GM12878 (cell line): Measurements from ENCODE around the gene CHPT1. TPM values are rescaled to one million over a fixed set of nuclear protein-coding genes. Genes with fewer than 3 reads are reported as not detected.
A peak's percentile ranks its signal among the peaks of the same experiment; 100 is the strongest.

Experiments
- ATAC-seq: fragments of 200-7000 bp; cut with Tn5 transposase; 3 replicates; pipeline ENCODE4 v1.9.1; 2020; ENCODE audit warnings: mild to moderate bottlenecking, moderate library complexity
- BruUV-seq: library from RNA; stranded (reverse); fragments of 400-500 nt; replicated peaks from 2 replicates; lab custom pipeline; 2021; lab: Mats Ljungman, UMichigan
- CTCF ChIA-PET: fragments of 300-600 bp; sonication (Branson Sonifier 250); formaldehyde crosslinking; extraction: SDS; loops from one replicate; lab custom pipeline; 2021; ENCODE audit warnings: inconsistent platforms; lab: Yijun Ruan, JAX
- POLR2A ChIA-PET: fragments of 350-600 bp; formaldehyde crosslinking; extraction: SDS; loops from one replicate; lab custom pipeline; 2021; ENCODE audit warnings: inconsistent platforms; lab: Charles Lee
- RAD21 ChIA-PET: fragments of 300-600 bp; sonication (Branson Sonifier 250); formaldehyde crosslinking; loops from one replicate; lab custom pipeline; 2023; ENCODE audit warnings: antibody characterized with exemption; ENCODE audit not compliant: unreplicated experiment; lab: Charles Lee
- SMC1A ChIA-PET: fragments of 300-600 bp; sonication (Branson Sonifier 250); formaldehyde crosslinking; loops from one replicate; lab custom pipeline; 2023; ENCODE audit not compliant: unreplicated experiment, uncharacterized antibody; lab: Charles Lee
- DNase-seq: peaks from one replicate; pipeline ENCODE4 v3.0.0-alpha.2; 2011; ENCODE audit warnings: low read depth, low spot score
- FAIRE-seq: peaks from 3 replicates; lab custom pipeline; 2011; peaks lifted over from hg19 to GRCh38; lab: Jason Lieb, UNC
- H2AFZ ChIP-seq: 2 replicates; pipeline ENCODE4 v1.6.0; 2011; ENCODE audit warnings: low read depth, low read length, control low read depth; ENCODE audit not compliant: control insufficient read depth
- H3K27ac ChIP-seq: 2 replicates; pipeline ENCODE4 v1.5.1; 2011; ENCODE audit warnings: control low read depth; ENCODE audit not compliant: control insufficient read depth, insufficient read depth
- H3K27me3 ChIP-seq, 2 experiments: replicated peaks in 1 of 2; 2 replicates each; pipeline versions ENCODE4 v1.6.0 to v1.6.1; 2011; ENCODE audit warnings: low read length in 1 of 2; ENCODE audit not compliant: control insufficient read depth in 2 of 2, insufficient read depth in 2 of 2
- H3K36me3 ChIP-seq, 2 experiments: 2 replicates each; pipeline ENCODE4 v1.5.1; 2011; ENCODE audit warnings: low read length in 1 of 2; ENCODE audit not compliant: control insufficient read depth in 2 of 2, insufficient read depth in 2 of 2
- H3K4me1 ChIP-seq: 2 replicates; pipeline ENCODE4 v1.6.1; 2011; ENCODE audit warnings: mild to moderate bottlenecking, low read length, moderate library complexity, mixed read lengths; ENCODE audit not compliant: control insufficient read depth, insufficient read depth
- H3K4me2 ChIP-seq: 2 replicates; pipeline ENCODE4 v1.6.0; 2011; ENCODE audit warnings: control low read depth; ENCODE audit not compliant: control insufficient read depth, insufficient read depth
- H3K4me3 ChIP-seq: fragments of 200-600 bp; sonication (generic); 2 replicates; pipeline ENCODE4 v1.5.1; 2016
- H3K79me2 ChIP-seq: 2 replicates; pipeline ENCODE4 v1.6.0; 2011; ENCODE audit warnings: low read length; ENCODE audit not compliant: control insufficient read depth, insufficient read depth
- H3K9ac ChIP-seq: 2 replicates; pipeline ENCODE4 v1.8.0; 2011; ENCODE audit warnings: low read length, control low read depth, mixed read lengths; ENCODE audit not compliant: control insufficient read depth, insufficient read depth
- H3K9me3 ChIP-seq: replicated peaks from 3 replicates; pipeline ENCODE4 v1.5.1; 2011; ENCODE audit warnings: mild to moderate bottlenecking, low read length; ENCODE audit not compliant: control insufficient read depth, insufficient read depth
- H4K20me1 ChIP-seq: 2 replicates; pipeline ENCODE4 v1.6.0; 2011; ENCODE audit not compliant: control insufficient read depth, insufficient read depth
- EZH2 ChIP-seq: IDR thresholded peaks from 2 replicates; pipeline ENCODE4 v1.6.1; 2012; ENCODE audit warnings: low read depth, mild to moderate bottlenecking, control low read depth, inconsistent platforms, low read length, borderline replicate concordance; ENCODE audit not compliant: control insufficient read depth
- FOXM1 ChIP-seq: IDR thresholded peaks from 2 replicates; pipeline ENCODE4 v1.6.1; 2012; ENCODE audit warnings: low read depth, mild to moderate bottlenecking, inconsistent platforms, low read length, moderate library complexity
- NR2C1 ChIP-seq: fragments of 450-650 bp; IDR thresholded peaks from 2 replicates; pipeline ENCODE4 v1.6.1; 2017; ENCODE audit warnings: antibody characterized with exemption, mild to moderate bottlenecking, moderate library complexity
- PML ChIP-seq: IDR thresholded peaks from 2 replicates; pipeline ENCODE4 v1.6.1; 2012; ENCODE audit warnings: low read length, inconsistent platforms
- RFX5 ChIP-seq: IDR thresholded peaks from 2 replicates; pipeline ENCODE4 v1.6.1; 2011; ENCODE audit warnings: low read depth, low read length, improper control_type of control experiment
- SREBF1 ChIP-seq: IDR thresholded peaks from 2 replicates; pipeline ENCODE4 v1.6.1; 2012; ENCODE audit warnings: mild to moderate bottlenecking, low read length
- SRF ChIP-seq, 2 experiments: IDR thresholded peaks; 2 replicates each; pipeline ENCODE4 v1.6.1; 2011; ENCODE audit warnings: low read depth in 2 of 2, low read length in 2 of 2, mild to moderate bottlenecking in 1 of 2, moderate library complexity in 1 of 2
- SUZ12 ChIP-seq: fragments of 200-600 bp; sonication (generic); IDR thresholded peaks from one replicate; pipeline ENCODE4 v1.6.1; 2018; ENCODE audit warnings: antibody characterized with exemption, mild to moderate bottlenecking; ENCODE audit not compliant: unreplicated experiment
- WRNIP1 ChIP-seq: IDR thresholded peaks from 2 replicates; pipeline ENCODE4 v1.6.1; 2011; ENCODE audit warnings: low read depth, low read length, improper control_type of control experiment, borderline replicate concordance
- ZZZ3 ChIP-seq: IDR thresholded peaks from 2 replicates; pipeline ENCODE4 v1.6.1; 2011; ENCODE audit warnings: low read depth; ENCODE audit not compliant: control insufficient read depth, insufficient read length
- WGBS: methylation state at CpG from one replicate; pipeline ENCODE4 v1.1.6; 2016; ENCODE audit warnings: low lambda C conversion rate; ENCODE audit not compliant: insufficient replicate concordance, insufficient coverage; ENCODE audit errors: missing lambda C conversion rate; 5-methylcytosine and 5-hydroxymethylcytosine counted together
- in situ Hi-C: fragments of 300-500 bp; cut with MboI; formaldehyde crosslinking; loops from 9 replicates; pipeline ENCODE4 v1.14.3; 2018; ENCODE audit warnings: mixed read lengths
- intact Hi-C: fragments of 100-400 bp; cut with micrococcal nuclease; formaldehyde crosslinking; loops from one replicate; pipeline ENCODE4 v1.14.2; 2022; ENCODE audit not compliant: unreplicated experiment
- polyA plus RNA-seq, 11 experiments: library from polyadenylated mRNA; depleted of rRNA in 4 of 11; unstranded in 6 of 11; stranded (reverse) in 5 of 11; fragments of >200 nt; fragmentation: Nextera tagmentation in 4 of 11; fragmentation: Illumina TruSeq in 1 of 11; extraction: Ambion mirVana in 4 of 11; extraction: Trizol in 1 of 11; gene quantifications; 1 replicate in 1 of 11; 2 replicates in 10 of 11; pipeline versions ENCODE4 v1.2.1 to v1.2.3, GENCODE V29; 2011 to 2016; ENCODE audit warnings: inconsistent platforms in 2 of 11, missing spikeins in 2 of 11, low read depth in 1 of 11
- total RNA-seq, 4 experiments: library from RNA; depleted of rRNA in 3 of 4; stranded (reverse); fragments of >200 nt in 3 of 4; fragmentation: Illumina TruSeq in 1 of 4; extraction: Trizol in 1 of 4; gene quantifications; 2 replicates each; pipeline versions ENCODE4 v1.2.1 to v1.2.3, GENCODE V29; 2013 to 2021
- TF ChIP-seq, protein P1 (sequence below): IDR thresholded peaks from 2 replicates; pipeline ENCODE4 v1.6.1; 2012; ENCODE audit warnings: mild to moderate bottlenecking, low read depth, low read length
- TF ChIP-seq, protein P2 (sequence below): IDR thresholded peaks from 2 replicates; pipeline ENCODE4 v1.6.1; 2012; ENCODE audit warnings: low read depth, low read length, improper control_type of control experiment
- TF ChIP-seq, protein P3 (sequence below): IDR thresholded peaks from 2 replicates; pipeline ENCODE4 v1.6.1; 2012; ENCODE audit warnings: low read depth, low read length, improper control_type of control experiment
- TF ChIP-seq, protein P4 (sequence below): fragments of 450-650 bp; IDR thresholded peaks from 2 replicates; pipeline ENCODE4 v1.6.1; 2017; ENCODE audit warnings: low read depth, mild to moderate bottlenecking, moderate library complexity
- TF ChIP-seq, protein P5 (sequence below): fragments of 450-650 bp; IDR thresholded peaks from 2 replicates; pipeline ENCODE4 v1.6.1; 2018; ENCODE audit warnings: mild to moderate bottlenecking, low read depth, moderate library complexity; ENCODE audit not compliant: partially characterized antibody

CHPT1 gene
- total and polyA plus RNA-seq, 10 of the 15 experiments (the other 5 are each of a cell fraction or from before 2014, with no cell fraction given), result 0.85 to 10.2 (median 3.9) TPM

DNA sequence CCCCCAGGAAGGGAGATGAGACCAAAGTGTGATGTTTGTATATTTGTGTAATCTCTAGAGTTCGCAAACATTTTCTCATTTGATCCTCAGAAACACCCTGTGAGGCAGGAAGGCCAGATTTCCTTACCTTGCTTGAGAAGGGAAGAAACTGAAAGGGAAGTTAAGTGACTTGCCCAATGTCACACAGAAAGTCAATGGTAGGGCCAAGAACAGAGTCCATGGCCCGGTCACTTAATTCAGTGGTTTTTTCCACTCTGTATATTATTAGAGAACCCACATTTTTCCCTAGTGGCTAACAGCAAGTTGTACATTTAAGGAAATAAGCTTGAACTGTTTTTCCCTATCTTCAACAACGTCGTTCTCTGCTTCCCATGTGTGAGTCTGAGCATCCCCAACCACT is 25.6 kb upstream of the CHPT1 start:
- no TSS peak for BruUV-seq
- Histone ChIP-seq H2AFZ (no peak overlapping the region), H3K36me3 (no peaks in the 10 kb centered on the region), H3K27me3 (no peaks in the 10 kb centered on the region; a peak in 1 of 4 replicates), H3K4me1 (peaks cover 3% of the 10 kb centered on the region; the same call in 1 of the 2 replicates), H4K20me1 (no peaks in the 10 kb centered on the region), H3K4me3 (no peak overlapping the region), H3K9ac (no peak overlapping the region), H3K9me3 (no peaks in the 10 kb centered on the region), H3K27ac (no peak overlapping the region), H3K79me2 (no peaks in the 10 kb centered on the region), H3K4me2 (0 out of 2 replicates have a peak overlapping the region, but pooled peaks have one; percentile 29)
- intact Hi-C loops, result no loop called here
- 70% methylated on average over 4 of the region's 4 CpGs for WGBS
- peak; percentile 10; the same call in 1 of the 3 replicates for ATAC-seq
- ChIA-PET SMC1A (interaction anchor here (1.7 kb wide), 1 partner anchor 24 kb away, joined by 7 read pairs; no protein-coding TSS in a partner anchor), RAD21 (no interaction called here), CTCF (interaction anchor here (1.1 to 1.5 kb wide), 3 partner anchors 9 to 168 kb away, joined by 3 to 4 read pairs (median 3); no protein-coding TSS in a partner anchor), POLR2A (no interaction called here)
- no peak for DNase-seq
- peak; percentile 75 for FAIRE-seq
- in situ Hi-C loops, result no loop called here
- TF ChIP-seq PML (no peak), SUZ12 (no peak), SREBF1 (no peak), FOXM1 (no peak), WRNIP1 (no peak), EZH2 (no peak), NR2C1 (no peak), ZZZ3 (no peak), SRF (IDR thresholded peaks at IDR 0.05; ENCODE audit: low read depth in 2 of 2, low read length in 2 of 2) (no peak), RFX5 (no peak)
- TF ChIP-seq, protein P1, sequence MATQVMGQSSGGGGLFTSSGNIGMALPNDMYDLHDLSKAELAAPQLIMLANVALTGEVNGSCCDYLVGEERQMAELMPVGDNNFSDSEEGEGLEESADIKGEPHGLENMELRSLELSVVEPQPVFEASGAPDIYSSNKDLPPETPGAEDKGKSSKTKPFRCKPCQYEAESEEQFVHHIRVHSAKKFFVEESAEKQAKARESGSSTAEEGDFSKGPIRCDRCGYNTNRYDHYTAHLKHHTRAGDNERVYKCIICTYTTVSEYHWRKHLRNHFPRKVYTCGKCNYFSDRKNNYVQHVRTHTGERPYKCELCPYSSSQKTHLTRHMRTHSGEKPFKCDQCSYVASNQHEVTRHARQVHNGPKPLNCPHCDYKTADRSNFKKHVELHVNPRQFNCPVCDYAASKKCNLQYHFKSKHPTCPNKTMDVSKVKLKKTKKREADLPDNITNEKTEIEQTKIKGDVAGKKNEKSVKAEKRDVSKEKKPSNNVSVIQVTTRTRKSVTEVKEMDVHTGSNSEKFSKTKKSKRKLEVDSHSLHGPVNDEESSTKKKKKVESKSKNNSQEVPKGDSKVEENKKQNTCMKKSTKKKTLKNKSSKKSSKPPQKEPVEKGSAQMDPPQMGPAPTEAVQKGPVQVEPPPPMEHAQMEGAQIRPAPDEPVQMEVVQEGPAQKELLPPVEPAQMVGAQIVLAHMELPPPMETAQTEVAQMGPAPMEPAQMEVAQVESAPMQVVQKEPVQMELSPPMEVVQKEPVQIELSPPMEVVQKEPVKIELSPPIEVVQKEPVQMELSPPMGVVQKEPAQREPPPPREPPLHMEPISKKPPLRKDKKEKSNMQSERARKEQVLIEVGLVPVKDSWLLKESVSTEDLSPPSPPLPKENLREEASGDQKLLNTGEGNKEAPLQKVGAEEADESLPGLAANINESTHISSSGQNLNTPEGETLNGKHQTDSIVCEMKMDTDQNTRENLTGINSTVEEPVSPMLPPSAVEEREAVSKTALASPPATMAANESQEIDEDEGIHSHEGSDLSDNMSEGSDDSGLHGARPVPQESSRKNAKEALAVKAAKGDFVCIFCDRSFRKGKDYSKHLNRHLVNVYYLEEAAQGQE, result no peak
- TF ChIP-seq, protein P2, sequence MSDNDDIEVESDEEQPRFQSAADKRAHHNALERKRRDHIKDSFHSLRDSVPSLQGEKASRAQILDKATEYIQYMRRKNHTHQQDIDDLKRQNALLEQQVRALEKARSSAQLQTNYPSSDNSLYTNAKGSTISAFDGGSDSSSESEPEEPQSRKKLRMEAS, result no peak
- TF ChIP-seq, protein P3, sequence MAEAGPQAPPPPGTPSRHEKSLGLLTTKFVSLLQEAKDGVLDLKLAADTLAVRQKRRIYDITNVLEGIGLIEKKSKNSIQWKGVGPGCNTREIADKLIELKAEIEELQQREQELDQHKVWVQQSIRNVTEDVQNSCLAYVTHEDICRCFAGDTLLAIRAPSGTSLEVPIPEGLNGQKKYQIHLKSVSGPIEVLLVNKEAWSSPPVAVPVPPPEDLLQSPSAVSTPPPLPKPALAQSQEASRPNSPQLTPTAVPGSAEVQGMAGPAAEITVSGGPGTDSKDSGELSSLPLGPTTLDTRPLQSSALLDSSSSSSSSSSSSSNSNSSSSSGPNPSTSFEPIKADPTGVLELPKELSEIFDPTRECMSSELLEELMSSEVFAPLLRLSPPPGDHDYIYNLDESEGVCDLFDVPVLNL, result no peak
- TF ChIP-seq, protein P4, sequence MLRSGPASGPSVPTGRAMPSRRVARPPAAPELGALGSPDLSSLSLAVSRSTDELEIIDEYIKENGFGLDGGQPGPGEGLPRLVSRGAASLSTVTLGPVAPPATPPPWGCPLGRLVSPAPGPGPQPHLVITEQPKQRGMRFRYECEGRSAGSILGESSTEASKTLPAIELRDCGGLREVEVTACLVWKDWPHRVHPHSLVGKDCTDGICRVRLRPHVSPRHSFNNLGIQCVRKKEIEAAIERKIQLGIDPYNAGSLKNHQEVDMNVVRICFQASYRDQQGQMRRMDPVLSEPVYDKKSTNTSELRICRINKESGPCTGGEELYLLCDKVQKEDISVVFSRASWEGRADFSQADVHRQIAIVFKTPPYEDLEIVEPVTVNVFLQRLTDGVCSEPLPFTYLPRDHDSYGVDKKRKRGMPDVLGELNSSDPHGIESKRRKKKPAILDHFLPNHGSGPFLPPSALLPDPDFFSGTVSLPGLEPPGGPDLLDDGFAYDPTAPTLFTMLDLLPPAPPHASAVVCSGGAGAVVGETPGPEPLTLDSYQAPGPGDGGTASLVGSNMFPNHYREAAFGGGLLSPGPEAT, result no peak
- TF ChIP-seq, protein P5, sequence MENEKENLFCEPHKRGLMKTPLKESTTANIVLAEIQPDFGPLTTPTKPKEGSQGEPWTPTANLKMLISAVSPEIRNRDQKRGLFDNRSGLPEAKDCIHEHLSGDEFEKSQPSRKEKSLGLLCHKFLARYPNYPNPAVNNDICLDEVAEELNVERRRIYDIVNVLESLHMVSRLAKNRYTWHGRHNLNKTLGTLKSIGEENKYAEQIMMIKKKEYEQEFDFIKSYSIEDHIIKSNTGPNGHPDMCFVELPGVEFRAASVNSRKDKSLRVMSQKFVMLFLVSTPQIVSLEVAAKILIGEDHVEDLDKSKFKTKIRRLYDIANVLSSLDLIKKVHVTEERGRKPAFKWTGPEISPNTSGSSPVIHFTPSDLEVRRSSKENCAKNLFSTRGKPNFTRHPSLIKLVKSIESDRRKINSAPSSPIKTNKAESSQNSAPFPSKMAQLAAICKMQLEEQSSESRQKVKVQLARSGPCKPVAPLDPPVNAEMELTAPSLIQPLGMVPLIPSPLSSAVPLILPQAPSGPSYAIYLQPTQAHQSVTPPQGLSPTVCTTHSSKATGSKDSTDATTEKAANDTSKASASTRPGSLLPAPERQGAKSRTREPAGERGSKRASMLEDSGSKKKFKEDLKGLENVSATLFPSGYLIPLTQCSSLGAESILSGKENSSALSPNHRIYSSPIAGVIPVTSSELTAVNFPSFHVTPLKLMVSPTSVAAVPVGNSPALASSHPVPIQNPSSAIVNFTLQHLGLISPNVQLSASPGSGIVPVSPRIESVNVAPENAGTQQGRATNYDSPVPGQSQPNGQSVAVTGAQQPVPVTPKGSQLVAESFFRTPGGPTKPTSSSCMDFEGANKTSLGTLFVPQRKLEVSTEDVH, result no peak
